Nephron progenitor cell (in vitro differentiated cells): ENCODE data around the gene BRMS1L.
A peak's percentile ranks its signal among the peaks of the same experiment; 100 is the strongest.

Source experiments
- DNase-seq: peaks from one replicate; pipeline ENCODE4 v3.0.0; 2021
- H3K27ac Mint-ChIP-seq: 2 replicates; pipeline ENCODE4 v1.8.0; 2021; ENCODE audit warnings: mild to moderate bottlenecking, moderate library complexity, mixed read lengths
- H3K27me3 Mint-ChIP-seq: 2 replicates; pipeline ENCODE4 v1.8.0; 2021; ENCODE audit warnings: mild to moderate bottlenecking, low read depth, mixed read lengths; ENCODE audit not compliant: poor library complexity
- H3K36me3 Mint-ChIP-seq: 2 replicates; pipeline ENCODE4 v1.8.0; 2021; ENCODE audit warnings: low read depth, mixed read lengths
- H3K4me1 Mint-ChIP-seq: 2 replicates; pipeline ENCODE4 v1.8.0; 2021; ENCODE audit warnings: mixed read lengths
- H3K4me3 Mint-ChIP-seq: 2 replicates; pipeline ENCODE4 v1.8.0; 2021; ENCODE audit warnings: mild to moderate bottlenecking, moderate library complexity, mixed read lengths
- H3K9me3 Mint-ChIP-seq: 2 replicates; pipeline ENCODE4 v1.8.0; 2021; ENCODE audit warnings: mild to moderate bottlenecking, moderate library complexity, mixed read lengths
- CTCF ChIP-seq: fragments of 200-600 bp; sonication (generic); IDR thresholded peaks from 2 replicates; pipeline ENCODE4 v1.5.0; 2021; ENCODE audit warnings: antibody characterized with exemption

The BRMS1L gene

DNA sequence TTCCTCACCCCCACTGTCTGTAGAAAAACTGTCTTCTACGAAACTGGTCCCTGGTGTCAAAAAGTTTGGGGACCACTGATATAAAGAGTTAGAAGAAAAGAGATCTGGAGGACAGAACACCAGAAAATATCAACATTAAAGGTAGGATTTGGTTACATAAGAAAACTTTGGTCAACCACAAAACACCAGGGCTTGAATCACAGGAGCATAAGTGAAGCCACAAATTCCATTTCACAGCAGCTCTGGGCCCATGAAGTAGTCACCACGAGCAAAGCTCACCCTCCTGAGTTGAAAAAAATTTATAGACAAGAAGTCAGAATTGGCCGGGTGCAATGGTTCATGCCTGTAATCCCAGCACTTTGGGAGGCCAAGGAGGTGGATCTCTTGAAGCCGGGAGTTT is 36.5 kb upstream of the BRMS1L start:
- no peak for DNase-seq
- Mint-ChIP-seq H3K4me3 (no peak overlapping the region), H3K4me1 (no peaks in the 10 kb centered on the region), H3K9me3 (no peaks in the 10 kb centered on the region), H3K36me3 (peaks cover 5% of the 10 kb centered on the region), H3K27me3 (peaks cover 2% of the 10 kb centered on the region), H3K27ac (no peak overlapping the region)
- no peak for TF ChIP-seq CTCF

- no peaks in the 10 kb centered on the region for H3K4me1 Mint-ChIP-seq
- H3K36me3 Mint-ChIP-seq = peaks cover 7% of the 10 kb centered on the region
- H3K27ac Mint-ChIP-seq = no peak overlapping the region
Measured at GRCh38 chr14:35797796-35798195, 28.3 kb upstream of the BRMS1L start.

GRCh38 chr14:35806006-35806907 is 19.9 kb upstream of the BRMS1L start:
- Mint-ChIP-seq H3K9me3 (no peaks in the 10 kb centered on the region), H3K36me3 (peaks cover 14% of the 10 kb centered on the region), H3K27ac (no peak overlapping the region), H3K4me1 (peaks cover 18% of the 10 kb centered on the region), H3K4me3 (peak overlapping the region; percentile 96), H3K27me3 (no peaks in the 10 kb centered on the region)
- no peak for TF ChIP-seq CTCF
- DNase-seq = no peak

More at GRCh38 chr14:35797796-35798195, 28.3 kb upstream of the BRMS1L start:
- Mint-ChIP-seq H3K4me3 (no peak overlapping the region), H3K9me3 (no peaks in the 10 kb centered on the region), H3K27me3 (no peaks in the 10 kb centered on the region)
- TF ChIP-seq CTCF = no peak
- no peak for DNase-seq

- H3K27ac Mint-ChIP-seq = peak overlapping the region; percentile 66
- peaks cover 18% of the 10 kb centered on the region for H3K4me1 Mint-ChIP-seq
- H3K36me3 Mint-ChIP-seq = peaks cover 14% of the 10 kb centered on the region
- no peaks in the 10 kb centered on the region for H3K27me3 Mint-ChIP-seq
- no peak for TF ChIP-seq CTCF
- DNase-seq = no peak
- H3K9me3 Mint-ChIP-seq = peaks cover 1% of the 10 kb centered on the region
- H3K4me3 Mint-ChIP-seq = peak overlapping the region; percentile 96
Measured at GRCh38 chr14:35807131-35807961, 18.8 kb upstream of the BRMS1L start.

DNA sequence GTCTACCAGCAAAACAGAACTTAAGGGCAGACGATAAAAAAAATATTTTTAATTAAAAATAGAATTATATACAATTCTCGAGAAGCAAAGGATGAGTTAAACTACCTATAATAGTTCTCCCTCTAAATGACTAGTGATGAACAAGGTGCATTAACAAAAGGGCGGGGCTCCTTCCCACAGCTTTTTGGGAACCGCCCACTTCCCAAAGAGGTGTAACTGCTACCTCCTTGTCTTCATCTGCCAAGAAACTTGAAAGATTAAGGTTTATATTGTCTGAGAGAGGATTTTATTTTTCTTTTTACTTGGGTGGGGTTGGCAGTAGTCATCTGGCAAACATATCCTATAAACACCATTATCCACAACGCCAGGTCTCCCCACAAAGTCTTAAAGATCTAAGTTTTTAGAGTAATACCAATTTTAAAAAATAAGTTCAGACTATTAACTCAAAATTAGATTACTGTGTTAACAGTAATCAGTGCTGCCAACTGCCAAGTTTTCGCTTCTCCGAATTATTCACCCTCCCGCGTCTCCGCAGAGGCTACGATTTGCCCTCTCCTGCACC is 18.0 kb upstream of the BRMS1L start:
- Mint-ChIP-seq H3K27me3 (no peaks in the 10 kb centered on the region), H3K9me3 (peaks cover 5% of the 10 kb centered on the region), H3K27ac (peak overlapping the region; percentile 95), H3K4me1 (peaks cover 18% of the 10 kb centered on the region), H3K36me3 (peaks cover 9% of the 10 kb centered on the region), H3K4me3 (peak overlapping the region; percentile 96)
- DNase-seq = peak; percentile 18
- no peak for TF ChIP-seq CTCF
